ENCODE data around the gene PICALM.
"Not testable (repeated sequence)": the region's sequence is repeated elsewhere in the genome, so short reads cannot be mapped to it uniquely, and the experiment has no call there.

Gene PICALM

GRCh38 chr11:86068951-86069407 is at the start of gene PICALM:
Gene PICALM, minus strand, starts transcription at chr11:86069084. Its CDS starts 304 bp downstream, at chr11:86068780.
- Histone ChIP-seq H3K27me3 (ENCODE audit: control insufficient read depth, insufficient read depth, low read length) (no peaks in the 10 kb centered on the region), H3K27ac (ENCODE audit: low read depth, low read length) (peak within 1 kb of the TSS; percentile 95), H3K9ac (ENCODE audit: low read length) (peak within 1 kb of the TSS; percentile 96), H3K4me3 (ENCODE audit: low read length) (peak within 1 kb of the TSS; percentile 99), H3K4me1 (ENCODE audit: control insufficient read depth, insufficient read depth, low read length) (peaks cover 14% of the 10 kb centered on the region), H3K36me3 (ENCODE audit: control insufficient read depth, insufficient read depth, low read length) (no peaks in the 10 kb centered on the region)

GRCh38 chr11:86118253-86118652 is 49.4 kb upstream of the PICALM start:
- no peak overlapping the region for H3K4me3 ChIP-seq (ENCODE audit: low read length)
- no peaks in the 10 kb centered on the region for H3K27me3 ChIP-seq (ENCODE audit: control insufficient read depth, insufficient read depth, low read length)
- H3K9ac ChIP-seq (ENCODE audit: low read length): no peak overlapping the region
- H3K36me3 ChIP-seq (ENCODE audit: control insufficient read depth, insufficient read depth, low read length): no peaks in the 10 kb centered on the region
- H3K27ac ChIP-seq (ENCODE audit: low read depth, low read length): no peak overlapping the region
- H3K4me1 ChIP-seq (ENCODE audit: control insufficient read depth, insufficient read depth, low read length): peaks cover 21% of the 10 kb centered on the region

- no peak overlapping the region for H3K9ac ChIP-seq (ENCODE audit: low read length)
- peaks cover 20% of the 10 kb centered on the region for H3K4me1 ChIP-seq (ENCODE audit: control insufficient read depth, insufficient read depth, low read length)
- no peaks in the 10 kb centered on the region for H3K27me3 ChIP-seq (ENCODE audit: control insufficient read depth, insufficient read depth, low read length)
- H3K4me3 ChIP-seq (ENCODE audit: low read length): no peak overlapping the region
- H3K27ac ChIP-seq (ENCODE audit: low read depth, low read length): no peak overlapping the region
- H3K36me3 ChIP-seq (ENCODE audit: control insufficient read depth, insufficient read depth, low read length): no peaks in the 10 kb centered on the region
These were observed 48.8 kb upstream of the PICALM start for GRCh38 chr11:86117712-86118063.

GRCh38 chr11:86117001-86117711 is 48.3 kb upstream of the PICALM start:
- Histone ChIP-seq H3K36me3 (ENCODE audit: control insufficient read depth, insufficient read depth, low read length) (no peaks in the 10 kb centered on the region), H3K9ac (ENCODE audit: low read length) (no peak overlapping the region), H3K4me3 (ENCODE audit: low read length) (no peak overlapping the region), H3K27me3 (ENCODE audit: control insufficient read depth, insufficient read depth, low read length) (no peaks in the 10 kb centered on the region), H3K27ac (ENCODE audit: low read depth, low read length) (no peak overlapping the region), H3K4me1 (ENCODE audit: control insufficient read depth, insufficient read depth, low read length) (peaks cover 20% of the 10 kb centered on the region)

GRCh38 chr11:86116386-86116726 is 47.5 kb upstream of the PICALM start:
- Histone ChIP-seq H3K36me3 (ENCODE audit: control insufficient read depth, insufficient read depth, low read length) (no peaks in the 10 kb centered on the region), H3K27me3 (ENCODE audit: control insufficient read depth, insufficient read depth, low read length) (no peaks in the 10 kb centered on the region), H3K27ac (ENCODE audit: low read depth, low read length) (no peak overlapping the region), H3K9ac (ENCODE audit: low read length) (no peak overlapping the region), H3K4me1 (ENCODE audit: control insufficient read depth, insufficient read depth, low read length) (peaks cover 20% of the 10 kb centered on the region), H3K4me3 (ENCODE audit: low read length) (no peak overlapping the region)

GRCh38 chr11:86115542-86116385 is 46.9 kb upstream of the PICALM start:
- H3K36me3 ChIP-seq (ENCODE audit: control insufficient read depth, insufficient read depth, low read length): no peaks in the 10 kb centered on the region
- H3K27ac ChIP-seq (ENCODE audit: low read depth, low read length): no peak overlapping the region
- no peaks in the 10 kb centered on the region for H3K27me3 ChIP-seq (ENCODE audit: control insufficient read depth, insufficient read depth, low read length)
- peaks cover 20% of the 10 kb centered on the region for H3K4me1 ChIP-seq (ENCODE audit: control insufficient read depth, insufficient read depth, low read length)
- no peak overlapping the region for H3K9ac ChIP-seq (ENCODE audit: low read length)
- no peak overlapping the region for H3K4me3 ChIP-seq (ENCODE audit: low read length)

GRCh38 chr11:86108890-86109638 is 40.2 kb upstream of the PICALM start:
- H3K4me3 ChIP-seq (ENCODE audit: low read length): no peak overlapping the region
- H3K27ac ChIP-seq (ENCODE audit: low read depth, low read length): no peak overlapping the region
- H3K4me1 ChIP-seq (ENCODE audit: control insufficient read depth, insufficient read depth, low read length): no peaks in the 10 kb centered on the region
- H3K36me3 ChIP-seq (ENCODE audit: control insufficient read depth, insufficient read depth, low read length): no peaks in the 10 kb centered on the region
- H3K9ac ChIP-seq (ENCODE audit: low read length): no peak overlapping the region
- H3K27me3 ChIP-seq (ENCODE audit: control insufficient read depth, insufficient read depth, low read length): no peaks in the 10 kb centered on the region

- H3K9ac ChIP-seq (ENCODE audit: low read length): no peak overlapping the region
- no peaks in the 10 kb centered on the region for H3K36me3 ChIP-seq (ENCODE audit: control insufficient read depth, insufficient read depth, low read length)
- no peak overlapping the region for H3K27ac ChIP-seq (ENCODE audit: low read depth, low read length)
- no peaks in the 10 kb centered on the region for H3K4me1 ChIP-seq (ENCODE audit: control insufficient read depth, insufficient read depth, low read length)
- H3K4me3 ChIP-seq (ENCODE audit: low read length): no peak overlapping the region
- no peaks in the 10 kb centered on the region for H3K27me3 ChIP-seq (ENCODE audit: control insufficient read depth, insufficient read depth, low read length)
These were observed 39.3 kb upstream of the PICALM start for GRCh38 chr11:86108191-86108590.

- Histone ChIP-seq H3K4me3 (ENCODE audit: low read length) (no peak overlapping the region), H3K36me3 (ENCODE audit: control insufficient read depth, insufficient read depth, low read length) (no peaks in the 10 kb centered on the region), H3K27ac (ENCODE audit: low read depth, low read length) (no peak overlapping the region), H3K9ac (ENCODE audit: low read length) (no peak overlapping the region), H3K27me3 (ENCODE audit: control insufficient read depth, insufficient read depth, low read length) (no peaks in the 10 kb centered on the region), H3K4me1 (ENCODE audit: control insufficient read depth, insufficient read depth, low read length) (no peaks in the 10 kb centered on the region)
These were observed 38.0 kb upstream of the PICALM start for GRCh38 chr11:86106916-86107315.

GRCh38 chr11:86106031-86106430 is 37.1 kb upstream of the PICALM start:
- H3K4me3 ChIP-seq (ENCODE audit: low read length); H3K4me1 ChIP-seq (ENCODE audit: control insufficient read depth, insufficient read depth, low read length); H3K27me3 ChIP-seq (ENCODE audit: control insufficient read depth, insufficient read depth, low read length); H3K36me3 ChIP-seq (ENCODE audit: control insufficient read depth, insufficient read depth, low read length); H3K9ac ChIP-seq (ENCODE audit: low read length); H3K27ac ChIP-seq (ENCODE audit: low read depth, low read length): not testable (repeated sequence)

GRCh38 chr11:86105601-86106000 is 36.7 kb upstream of the PICALM start:
- not testable (repeated sequence) for H3K4me1 ChIP-seq (ENCODE audit: control insufficient read depth, insufficient read depth, low read length); H3K27ac ChIP-seq (ENCODE audit: low read depth, low read length); H3K36me3 ChIP-seq (ENCODE audit: control insufficient read depth, insufficient read depth, low read length); H3K27me3 ChIP-seq (ENCODE audit: control insufficient read depth, insufficient read depth, low read length); H3K4me3 ChIP-seq (ENCODE audit: low read length); H3K9ac ChIP-seq (ENCODE audit: low read length)

GRCh38 chr11:86103808-86104207 is 34.9 kb upstream of the PICALM start:
- H3K36me3 ChIP-seq (ENCODE audit: control insufficient read depth, insufficient read depth, low read length): no peaks in the 10 kb centered on the region
- H3K27me3 ChIP-seq (ENCODE audit: control insufficient read depth, insufficient read depth, low read length): no peaks in the 10 kb centered on the region
- H3K4me1 ChIP-seq (ENCODE audit: control insufficient read depth, insufficient read depth, low read length): no peaks in the 10 kb centered on the region
- H3K9ac ChIP-seq (ENCODE audit: low read length): no peak overlapping the region
- H3K4me3 ChIP-seq (ENCODE audit: low read length): no peak overlapping the region
- no peak overlapping the region for H3K27ac ChIP-seq (ENCODE audit: low read depth, low read length)
